ENCODE data around the gene RTP5.

DNA sequence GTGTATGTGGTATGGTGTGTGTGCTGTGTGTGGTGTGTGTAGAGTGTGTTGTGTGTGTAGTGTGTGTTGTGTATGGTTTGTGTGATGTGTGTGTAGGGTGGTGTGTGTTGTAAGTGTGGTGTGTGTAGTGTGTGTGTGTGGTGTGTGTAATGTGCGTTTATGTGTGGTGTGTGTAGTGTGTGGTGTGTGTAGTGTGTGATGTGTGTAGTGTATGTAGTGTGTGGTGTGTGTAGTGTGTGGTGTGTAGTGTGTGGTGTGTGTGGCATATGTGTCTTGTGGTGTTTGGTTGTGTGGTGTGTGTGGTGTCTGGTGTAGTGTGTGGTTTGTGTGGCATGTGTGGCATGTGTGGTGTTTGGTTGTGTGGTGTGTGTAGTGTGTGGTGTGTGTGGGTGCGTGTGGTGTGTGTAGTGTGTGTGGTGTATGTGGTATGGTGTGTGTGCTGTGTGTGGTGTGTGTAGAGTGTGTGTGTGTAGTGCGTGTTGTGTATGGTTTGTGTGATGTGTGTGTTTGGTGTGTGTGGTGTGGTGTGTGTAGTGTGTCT, 4.0 kb upstream of the RTP5 start:
- TF ChIP-seq, protein P1, sequence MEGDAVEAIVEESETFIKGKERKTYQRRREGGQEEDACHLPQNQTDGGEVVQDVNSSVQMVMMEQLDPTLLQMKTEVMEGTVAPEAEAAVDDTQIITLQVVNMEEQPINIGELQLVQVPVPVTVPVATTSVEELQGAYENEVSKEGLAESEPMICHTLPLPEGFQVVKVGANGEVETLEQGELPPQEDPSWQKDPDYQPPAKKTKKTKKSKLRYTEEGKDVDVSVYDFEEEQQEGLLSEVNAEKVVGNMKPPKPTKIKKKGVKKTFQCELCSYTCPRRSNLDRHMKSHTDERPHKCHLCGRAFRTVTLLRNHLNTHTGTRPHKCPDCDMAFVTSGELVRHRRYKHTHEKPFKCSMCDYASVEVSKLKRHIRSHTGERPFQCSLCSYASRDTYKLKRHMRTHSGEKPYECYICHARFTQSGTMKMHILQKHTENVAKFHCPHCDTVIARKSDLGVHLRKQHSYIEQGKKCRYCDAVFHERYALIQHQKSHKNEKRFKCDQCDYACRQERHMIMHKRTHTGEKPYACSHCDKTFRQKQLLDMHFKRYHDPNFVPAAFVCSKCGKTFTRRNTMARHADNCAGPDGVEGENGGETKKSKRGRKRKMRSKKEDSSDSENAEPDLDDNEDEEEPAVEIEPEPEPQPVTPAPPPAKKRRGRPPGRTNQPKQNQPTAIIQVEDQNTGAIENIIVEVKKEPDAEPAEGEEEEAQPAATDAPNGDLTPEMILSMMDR (IDR thresholded peaks at IDR 0.05): no peak
- TF ChIP-seq POLR2A (IDR thresholded peaks at IDR 0.05): no peak

All from heart left ventricle (tissue), 13 donors.